ENCODE results near the gene PDZD2. TPM values are rescaled to one million over a fixed set of nuclear protein-coding genes. Genes with fewer than 3 reads are reported as not detected.

Gene PDZD2
- total RNA-seq, 1 donor from 2014 or later = 42.7 TPM

DNA sequence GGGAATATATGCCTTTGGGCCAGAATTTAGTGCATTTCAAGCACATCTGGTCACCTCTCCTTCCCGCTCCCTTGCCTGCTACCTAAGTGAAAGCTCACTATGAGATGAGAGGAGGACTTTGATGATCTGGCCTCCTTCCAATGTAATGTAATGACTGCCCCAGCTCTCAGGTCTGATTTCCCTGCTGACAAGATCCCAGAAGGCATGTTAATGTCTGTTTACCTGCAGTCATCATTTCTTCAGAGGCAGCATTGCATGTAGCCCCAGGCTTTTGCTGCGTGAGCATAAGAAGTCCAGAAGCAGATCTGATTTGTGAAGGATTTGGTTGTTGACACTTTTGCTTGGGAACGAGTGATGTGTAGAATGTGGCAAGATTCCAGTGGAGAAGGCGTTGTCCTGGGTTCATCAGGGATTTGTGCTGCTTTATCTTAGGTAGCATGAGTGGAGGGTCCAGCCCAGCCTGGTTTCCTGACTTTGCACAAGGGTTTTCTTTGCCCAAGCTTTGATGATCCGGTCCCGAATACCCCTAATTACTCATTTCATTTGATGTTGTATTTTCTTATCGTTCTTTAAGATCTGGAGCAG lies 342.5 kb downstream of the PDZD2 start:
- Histone ChIP-seq H3K9me3 (no peaks in the 10 kb centered on the region), H3K27me3 (no peaks in the 10 kb centered on the region)
- DNase-seq (ENCODE audit: extremely low spot score in 2 of 2) = no peak

DNA sequence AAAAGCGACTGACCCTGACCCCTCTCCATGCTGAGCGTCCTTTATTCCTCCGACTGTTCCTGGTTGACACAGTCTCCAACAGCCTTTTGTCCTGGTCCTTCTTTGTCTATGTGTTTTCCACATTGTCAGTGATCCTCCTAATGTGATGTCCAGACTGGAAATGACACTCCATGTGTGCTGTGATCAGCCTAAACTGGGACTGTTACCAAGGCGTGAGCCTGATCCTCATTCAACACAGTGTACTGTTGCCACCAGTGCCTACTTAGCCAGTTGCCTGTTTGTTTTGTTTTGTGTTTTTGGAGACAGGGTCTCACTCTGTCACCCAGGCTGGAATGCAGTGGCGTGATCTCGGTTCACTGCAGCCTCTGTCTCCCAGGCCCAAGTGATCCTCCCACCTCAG lies 343.1 kb downstream of the PDZD2 start:
- Histone ChIP-seq H3K36me3 (no peaks in the 10 kb centered on the region), H3K27me3 (no peaks in the 10 kb centered on the region), H3K4me1 (no peaks in the 10 kb centered on the region), H3K27ac (no peak overlapping the region), H3K4me3 (no peak overlapping the region), H3K9me3 (no peaks in the 10 kb centered on the region)
- no peak for TF ChIP-seq POLR2A (IDR thresholded peaks at IDR 0.05)
- TF ChIP-seq, protein P1, sequence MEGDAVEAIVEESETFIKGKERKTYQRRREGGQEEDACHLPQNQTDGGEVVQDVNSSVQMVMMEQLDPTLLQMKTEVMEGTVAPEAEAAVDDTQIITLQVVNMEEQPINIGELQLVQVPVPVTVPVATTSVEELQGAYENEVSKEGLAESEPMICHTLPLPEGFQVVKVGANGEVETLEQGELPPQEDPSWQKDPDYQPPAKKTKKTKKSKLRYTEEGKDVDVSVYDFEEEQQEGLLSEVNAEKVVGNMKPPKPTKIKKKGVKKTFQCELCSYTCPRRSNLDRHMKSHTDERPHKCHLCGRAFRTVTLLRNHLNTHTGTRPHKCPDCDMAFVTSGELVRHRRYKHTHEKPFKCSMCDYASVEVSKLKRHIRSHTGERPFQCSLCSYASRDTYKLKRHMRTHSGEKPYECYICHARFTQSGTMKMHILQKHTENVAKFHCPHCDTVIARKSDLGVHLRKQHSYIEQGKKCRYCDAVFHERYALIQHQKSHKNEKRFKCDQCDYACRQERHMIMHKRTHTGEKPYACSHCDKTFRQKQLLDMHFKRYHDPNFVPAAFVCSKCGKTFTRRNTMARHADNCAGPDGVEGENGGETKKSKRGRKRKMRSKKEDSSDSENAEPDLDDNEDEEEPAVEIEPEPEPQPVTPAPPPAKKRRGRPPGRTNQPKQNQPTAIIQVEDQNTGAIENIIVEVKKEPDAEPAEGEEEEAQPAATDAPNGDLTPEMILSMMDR (IDR thresholded peaks at IDR 0.05) = no peak
- TF ChIP-seq POLR2AphosphoS5 (IDR thresholded peaks at IDR 0.05; ENCODE audit: insufficient read depth in 1 of 2, low read depth in 1 of 2) = no peak
- intact Hi-C loops (cut with DNase I) = no loop called here
- DNase-seq (ENCODE audit: extremely low spot score in 2 of 2) = no peak

More for the DNA sequence above, 342.5 kb downstream of the PDZD2 start:
- Histone ChIP-seq H3K4me1 (no peaks in the 10 kb centered on the region), H3K27ac (no peak overlapping the region), H3K4me3 (no peak overlapping the region), H3K36me3 (no peaks in the 10 kb centered on the region)
- intact Hi-C loops (cut with DNase I) = no loop called here
- TF ChIP-seq POLR2A (IDR thresholded peaks at IDR 0.05) = no peak
- TF ChIP-seq, protein P1 (IDR thresholded peaks at IDR 0.05) = no peak
- TF ChIP-seq POLR2AphosphoS5 (IDR thresholded peaks at IDR 0.05; ENCODE audit: insufficient read depth in 1 of 2, low read depth in 1 of 2) = no peak

DNA sequence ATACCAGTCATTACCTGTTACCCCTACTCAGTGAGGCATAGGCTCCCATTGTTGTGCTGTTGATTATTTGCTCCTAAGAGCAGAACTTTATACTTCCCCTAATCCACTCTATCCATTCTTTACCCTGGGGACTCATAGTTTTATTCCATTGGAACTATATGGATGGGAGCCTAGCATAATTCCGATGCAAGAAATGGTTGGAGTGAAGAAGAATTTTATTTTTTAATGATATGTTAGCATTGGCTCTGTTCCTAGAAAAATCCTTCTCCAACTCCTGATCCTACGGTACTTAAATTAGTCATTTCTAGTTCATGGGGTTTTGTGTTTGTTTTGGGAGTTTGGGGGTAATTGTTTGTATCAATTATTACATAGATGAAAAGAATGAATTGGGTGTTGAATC lies 343.7 kb downstream of the PDZD2 start:
- intact Hi-C loops (cut with DNase I) = no loop called here
- H3K4me1 ChIP-seq = no peaks in the 10 kb centered on the region
- H3K36me3 ChIP-seq = no peaks in the 10 kb centered on the region
- H3K4me3 ChIP-seq = no peak overlapping the region
- H3K27me3 ChIP-seq = no peaks in the 10 kb centered on the region
- H3K27ac ChIP-seq = no peak overlapping the region
- no peak for DNase-seq (ENCODE audit: extremely low spot score in 2 of 2)
- TF ChIP-seq, protein P1 (IDR thresholded peaks at IDR 0.05) = no peak
- TF ChIP-seq POLR2AphosphoS5 (IDR thresholded peaks at IDR 0.05; ENCODE audit: insufficient read depth in 1 of 2, low read depth in 1 of 2) (no peak), POLR2A (IDR thresholded peaks at IDR 0.05) (no peak)
- no peaks in the 10 kb centered on the region for H3K9me3 ChIP-seq

DNA sequence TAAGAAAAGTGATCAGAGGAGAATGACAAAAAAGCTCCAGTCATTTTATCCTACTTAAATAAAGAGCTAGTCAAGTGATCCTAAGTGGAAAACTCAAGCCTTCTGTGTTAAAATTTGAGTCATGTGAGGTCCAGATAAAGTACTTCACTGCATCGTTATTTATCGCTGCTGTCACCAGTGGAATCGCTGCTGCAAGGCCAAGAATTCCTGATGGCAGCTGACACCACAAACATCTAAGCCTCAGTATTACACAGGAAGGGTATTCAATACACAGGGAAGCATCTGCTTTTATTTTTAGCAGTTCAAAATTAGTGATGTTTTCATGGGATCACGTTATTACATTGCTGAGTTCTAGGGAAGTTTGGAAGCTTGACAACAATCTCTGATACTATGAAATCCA lies 344.9 kb downstream of the PDZD2 start:
- Histone ChIP-seq H3K36me3 (no peaks in the 10 kb centered on the region), H3K4me3 (no peak overlapping the region), H3K4me1 (no peaks in the 10 kb centered on the region), H3K27ac (no peak overlapping the region), H3K9me3 (no peaks in the 10 kb centered on the region), H3K27me3 (no peaks in the 10 kb centered on the region)
- intact Hi-C loops (cut with DNase I) = no loop called here
- DNase-seq (ENCODE audit: extremely low spot score in 2 of 2) = no peak
- TF ChIP-seq POLR2A (IDR thresholded peaks at IDR 0.05) (no peak), POLR2AphosphoS5 (IDR thresholded peaks at IDR 0.05; ENCODE audit: insufficient read depth in 1 of 2, low read depth in 1 of 2) (no peak)
- TF ChIP-seq, protein P1 (IDR thresholded peaks at IDR 0.05) = no peak

DNA sequence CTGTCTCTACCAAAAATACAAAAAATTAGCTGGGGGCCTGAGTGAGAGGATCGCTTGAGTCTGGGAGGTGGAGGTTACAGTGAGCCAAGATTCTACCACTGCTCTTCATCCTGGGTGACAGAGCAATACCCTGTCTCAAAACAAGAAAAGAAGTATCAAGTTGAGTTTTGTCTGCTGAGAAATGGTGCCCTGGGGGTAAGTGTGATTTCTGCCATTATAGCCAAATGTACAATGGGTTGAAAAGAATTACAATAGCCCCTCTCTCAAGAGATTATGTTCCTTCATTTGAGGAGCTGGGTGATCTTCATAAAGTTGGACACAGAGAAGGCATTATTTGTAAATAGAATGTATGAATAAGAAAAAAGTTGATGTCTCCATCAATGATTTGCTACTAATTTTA lies 345.8 kb downstream of the PDZD2 start:
- TF ChIP-seq POLR2AphosphoS5 (IDR thresholded peaks at IDR 0.05; ENCODE audit: insufficient read depth in 1 of 2, low read depth in 1 of 2) = no peak
- TF ChIP-seq, protein P1 (IDR thresholded peaks at IDR 0.05) = no peak
- TF ChIP-seq POLR2A (IDR thresholded peaks at IDR 0.05) = no peak
- Histone ChIP-seq H3K4me3 (no peak overlapping the region), H3K27me3 (no peaks in the 10 kb centered on the region), H3K36me3 (no peaks in the 10 kb centered on the region), H3K9me3 (no peaks in the 10 kb centered on the region), H3K27ac (no peak overlapping the region), H3K4me1 (no peaks in the 10 kb centered on the region)
- DNase-seq (ENCODE audit: extremely low spot score in 2 of 2) = no peak
- intact Hi-C loops (cut with DNase I) = no loop called here

Measured in vagina (tissue), 2 donors.